ENCODE results near the gene ZBTB20.

The ZBTB20 gene

GRCh38 chr3:114887806-114888205 lies 259.3 kb downstream of the ZBTB20 start:
- H3K9me3 ChIP-seq (ENCODE audit: insufficient read depth, low read length) = no peaks in the 10 kb centered on the region
- no peaks in the 10 kb centered on the region for H4K20me1 ChIP-seq (ENCODE audit: low read depth, low read length)
- no peaks in the 10 kb centered on the region for H3K79me2 ChIP-seq (ENCODE audit: insufficient read depth, low read length)
- no peak overlapping the region for H3K27ac ChIP-seq (ENCODE audit: low read depth, low read length)
- no peak overlapping the region for H2AFZ ChIP-seq (ENCODE audit: low read depth, low read length, severe bottlenecking)
- no peaks in the 10 kb centered on the region for H3K36me3 ChIP-seq (ENCODE audit: low read length)
- no peaks in the 10 kb centered on the region for H3K27me3 ChIP-seq (ENCODE audit: low read length)
- H3K4me3 ChIP-seq (ENCODE audit: insufficient read depth, low read length, poor library complexity, severe bottlenecking) = no peak overlapping the region
- no peaks in the 10 kb centered on the region for H3F3A ChIP-seq (ENCODE audit: insufficient read depth)
- no peak overlapping the region for H3K4me2 ChIP-seq (ENCODE audit: low read depth, low read length, poor library complexity, severe bottlenecking)
- no peak overlapping the region for H3K9ac ChIP-seq (ENCODE audit: low read length)
- TF ChIP-seq CTCF (IDR thresholded peaks at IDR 0.05; ENCODE audit: insufficient read depth, low read length, poor library complexity, severe bottlenecking) (no peak), EZH2phosphoT487 (conservative IDR thresholded peaks at IDR 0.05; ENCODE audit: low read length) (no peak)
- no peaks in the 10 kb centered on the region for H3K9me2 ChIP-seq (replicated peaks; ENCODE audit: insufficient read depth, low read length)

- no peak overlapping the region for H3K27ac ChIP-seq (ENCODE audit: low read depth, low read length)
- no peaks in the 10 kb centered on the region for H3K9me2 ChIP-seq (replicated peaks; ENCODE audit: insufficient read depth, low read length)
- H3K9me3 ChIP-seq (ENCODE audit: insufficient read depth, low read length) = no peaks in the 10 kb centered on the region
- H3K27me3 ChIP-seq (ENCODE audit: low read length) = no peaks in the 10 kb centered on the region
- no peak overlapping the region for H3K4me3 ChIP-seq (ENCODE audit: insufficient read depth, low read length, poor library complexity, severe bottlenecking)
- TF ChIP-seq CTCF (IDR thresholded peaks at IDR 0.05; ENCODE audit: insufficient read depth, low read length, poor library complexity, severe bottlenecking) (no peak), EZH2phosphoT487 (conservative IDR thresholded peaks at IDR 0.05; ENCODE audit: low read length) (no peak)
- no peaks in the 10 kb centered on the region for H3K79me2 ChIP-seq (ENCODE audit: insufficient read depth, low read length)
- no peaks in the 10 kb centered on the region for H3F3A ChIP-seq (ENCODE audit: insufficient read depth)
- no peaks in the 10 kb centered on the region; the same call in 1 of the 2 replicates for H4K20me1 ChIP-seq (ENCODE audit: low read depth, low read length)
- H2AFZ ChIP-seq (ENCODE audit: low read depth, low read length, severe bottlenecking) = no peak overlapping the region
- H3K9ac ChIP-seq (ENCODE audit: low read length) = no peak overlapping the region
- no peak overlapping the region for H3K4me2 ChIP-seq (ENCODE audit: low read depth, low read length, poor library complexity, severe bottlenecking)
- H3K36me3 ChIP-seq (ENCODE audit: low read length) = no peaks in the 10 kb centered on the region
These were observed 260.2 kb downstream of the ZBTB20 start for GRCh38 chr3:114886905-114887304.

GRCh38 chr3:114884213-114884923 lies 262.7 kb downstream of the ZBTB20 start:
- no peaks in the 10 kb centered on the region; the same call in 1 of the 2 replicates for H4K20me1 ChIP-seq (ENCODE audit: low read depth, low read length)
- no peaks in the 10 kb centered on the region for H3K79me2 ChIP-seq (ENCODE audit: insufficient read depth, low read length)
- H3K36me3 ChIP-seq (ENCODE audit: low read length) = no peaks in the 10 kb centered on the region
- no peaks in the 10 kb centered on the region for H3K27me3 ChIP-seq (ENCODE audit: low read length)
- H3K9me3 ChIP-seq (ENCODE audit: insufficient read depth, low read length) = no peaks in the 10 kb centered on the region
- no peak overlapping the region for H3K9ac ChIP-seq (ENCODE audit: low read length)
- no peaks in the 10 kb centered on the region for H3F3A ChIP-seq (ENCODE audit: insufficient read depth)
- TF ChIP-seq EZH2phosphoT487 (conservative IDR thresholded peaks at IDR 0.05; ENCODE audit: low read length) (no peak), CTCF (IDR thresholded peaks at IDR 0.05; ENCODE audit: insufficient read depth, low read length, poor library complexity, severe bottlenecking) (no peak)
- no peak overlapping the region for H3K4me2 ChIP-seq (ENCODE audit: low read depth, low read length, poor library complexity, severe bottlenecking)
- no peaks in the 10 kb centered on the region for H3K9me2 ChIP-seq (replicated peaks; ENCODE audit: insufficient read depth, low read length)
- no peak overlapping the region for H3K27ac ChIP-seq (ENCODE audit: low read depth, low read length)
- no peak overlapping the region for H3K4me3 ChIP-seq (ENCODE audit: insufficient read depth, low read length, poor library complexity, severe bottlenecking)
- H2AFZ ChIP-seq (ENCODE audit: low read depth, low read length, severe bottlenecking) = no peak overlapping the region

Measured in SU-DHL-6 (cell line).